ENCODE measurements around the gene DNAJC6.

The DNAJC6 gene

DNA sequence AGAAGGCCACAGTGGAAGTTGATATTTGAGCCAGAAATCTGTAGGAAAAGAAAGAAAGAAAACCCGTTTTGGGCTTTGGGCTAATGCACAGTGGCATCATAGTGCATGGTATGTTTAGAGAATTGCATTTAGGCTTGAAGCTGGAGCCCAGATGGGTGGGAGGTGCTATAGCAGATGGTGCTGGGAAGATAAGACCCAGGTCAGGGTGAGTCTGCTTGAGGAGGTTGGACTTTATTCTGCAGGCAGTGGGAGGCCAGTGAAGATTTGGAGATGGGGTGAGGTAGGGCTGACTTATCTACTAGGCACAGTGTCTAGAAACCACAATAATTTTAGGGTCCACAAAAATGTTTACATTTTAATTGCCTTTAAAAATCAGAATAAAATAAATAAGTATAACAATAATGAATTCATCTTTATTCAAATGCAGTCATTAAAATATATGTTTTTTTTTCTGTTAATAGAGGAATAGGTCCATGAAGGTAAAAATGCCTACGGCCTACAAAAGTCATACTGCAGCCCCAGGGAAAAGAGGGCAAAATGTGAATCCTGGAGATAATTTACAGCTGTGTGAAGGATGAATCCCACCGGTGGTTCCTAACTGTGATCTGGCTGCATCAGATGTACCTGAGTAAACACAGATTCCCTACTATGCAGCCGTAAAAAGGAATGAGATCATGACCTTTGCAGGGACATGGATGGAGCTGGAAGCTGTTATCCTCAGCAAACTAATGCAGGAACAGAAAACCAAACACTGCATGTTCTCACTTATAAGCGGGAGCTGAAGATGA lies 8.7 kb downstream of the DNAJC6 start:
- Histone ChIP-seq H3K27me3 (no peaks in the 10 kb centered on the region), H3K36me3 (no peaks in the 10 kb centered on the region), H3K27ac (no peak overlapping the region), H3K4me3 (ENCODE audit: low read depth in 1 of 2, low read length in 1 of 2) (no peak overlapping the region), H3K9me3 (no peaks in the 10 kb centered on the region), H3K4me1 (ENCODE audit: control insufficient read depth in 1 of 2, insufficient read depth in 1 of 2, low read depth in 1 of 2, low read length in 1 of 2) (no peaks in the 10 kb centered on the region)
- TF ChIP-seq, protein P1, sequence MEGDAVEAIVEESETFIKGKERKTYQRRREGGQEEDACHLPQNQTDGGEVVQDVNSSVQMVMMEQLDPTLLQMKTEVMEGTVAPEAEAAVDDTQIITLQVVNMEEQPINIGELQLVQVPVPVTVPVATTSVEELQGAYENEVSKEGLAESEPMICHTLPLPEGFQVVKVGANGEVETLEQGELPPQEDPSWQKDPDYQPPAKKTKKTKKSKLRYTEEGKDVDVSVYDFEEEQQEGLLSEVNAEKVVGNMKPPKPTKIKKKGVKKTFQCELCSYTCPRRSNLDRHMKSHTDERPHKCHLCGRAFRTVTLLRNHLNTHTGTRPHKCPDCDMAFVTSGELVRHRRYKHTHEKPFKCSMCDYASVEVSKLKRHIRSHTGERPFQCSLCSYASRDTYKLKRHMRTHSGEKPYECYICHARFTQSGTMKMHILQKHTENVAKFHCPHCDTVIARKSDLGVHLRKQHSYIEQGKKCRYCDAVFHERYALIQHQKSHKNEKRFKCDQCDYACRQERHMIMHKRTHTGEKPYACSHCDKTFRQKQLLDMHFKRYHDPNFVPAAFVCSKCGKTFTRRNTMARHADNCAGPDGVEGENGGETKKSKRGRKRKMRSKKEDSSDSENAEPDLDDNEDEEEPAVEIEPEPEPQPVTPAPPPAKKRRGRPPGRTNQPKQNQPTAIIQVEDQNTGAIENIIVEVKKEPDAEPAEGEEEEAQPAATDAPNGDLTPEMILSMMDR (IDR thresholded peaks at IDR 0.05) = no peak

DNA sequence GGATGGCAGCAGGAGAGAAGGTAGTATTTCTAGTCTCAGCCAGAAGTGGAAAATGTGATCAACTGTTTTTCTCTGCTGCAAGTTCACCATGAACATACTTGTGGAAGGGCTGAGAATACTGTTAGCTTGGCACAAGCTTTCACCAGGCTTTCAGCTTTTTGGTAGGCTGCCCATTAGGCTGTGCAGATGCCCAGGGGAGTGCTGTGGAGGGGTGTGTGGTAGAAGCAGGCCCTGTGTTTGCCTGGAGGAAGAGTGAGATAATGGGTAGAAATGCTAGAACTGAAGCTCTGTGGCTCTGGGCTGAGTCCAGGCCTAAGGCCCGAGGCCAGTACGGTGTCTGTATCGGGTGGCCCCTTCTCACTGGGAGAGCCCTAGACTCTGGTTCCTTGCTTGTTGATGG lies 9.8 kb downstream of the DNAJC6 start:
- Histone ChIP-seq H3K4me3 (ENCODE audit: low read depth in 1 of 2, low read length in 1 of 2) (no peak overlapping the region), H3K36me3 (no peaks in the 10 kb centered on the region), H3K4me1 (ENCODE audit: control insufficient read depth in 1 of 2, insufficient read depth in 1 of 2, low read depth in 1 of 2, low read length in 1 of 2) (no peaks in the 10 kb centered on the region), H3K27ac (no peak overlapping the region), H3K9me3 (no peaks in the 10 kb centered on the region), H3K27me3 (no peaks in the 10 kb centered on the region)
- TF ChIP-seq, protein P1 (IDR thresholded peaks at IDR 0.05) = no peak

DNA sequence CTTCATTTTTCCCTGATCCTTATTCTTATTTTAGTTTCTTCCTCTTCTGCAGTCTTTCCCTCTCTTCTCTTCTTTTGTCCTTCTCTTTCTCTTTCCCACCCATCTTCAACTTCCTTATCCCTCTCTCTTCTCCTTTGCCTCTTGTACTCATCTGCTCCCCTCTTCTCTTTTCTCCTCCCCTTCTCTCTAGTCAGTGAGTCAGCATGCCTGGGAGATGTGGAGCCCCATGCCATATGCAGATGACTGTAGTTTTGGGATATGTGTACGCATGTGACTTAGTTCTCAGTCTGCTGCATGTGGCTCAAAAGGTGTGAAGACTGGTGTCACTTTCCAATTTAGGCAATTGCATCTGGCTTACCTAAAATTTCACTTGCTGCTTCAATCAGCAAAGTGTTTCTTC lies 10.4 kb downstream of the DNAJC6 start:
- no peaks in the 10 kb centered on the region for H3K9me3 ChIP-seq
- TF ChIP-seq, protein P1 (IDR thresholded peaks at IDR 0.05) = no peak
- no peaks in the 10 kb centered on the region for H3K36me3 ChIP-seq
- no peak overlapping the region for H3K27ac ChIP-seq
- no peak overlapping the region for H3K4me3 ChIP-seq (ENCODE audit: low read depth in 1 of 2, low read length in 1 of 2)
- no peaks in the 10 kb centered on the region for H3K27me3 ChIP-seq
- no peaks in the 10 kb centered on the region for H3K4me1 ChIP-seq (ENCODE audit: control insufficient read depth in 1 of 2, insufficient read depth in 1 of 2, low read depth in 1 of 2, low read length in 1 of 2)

DNA sequence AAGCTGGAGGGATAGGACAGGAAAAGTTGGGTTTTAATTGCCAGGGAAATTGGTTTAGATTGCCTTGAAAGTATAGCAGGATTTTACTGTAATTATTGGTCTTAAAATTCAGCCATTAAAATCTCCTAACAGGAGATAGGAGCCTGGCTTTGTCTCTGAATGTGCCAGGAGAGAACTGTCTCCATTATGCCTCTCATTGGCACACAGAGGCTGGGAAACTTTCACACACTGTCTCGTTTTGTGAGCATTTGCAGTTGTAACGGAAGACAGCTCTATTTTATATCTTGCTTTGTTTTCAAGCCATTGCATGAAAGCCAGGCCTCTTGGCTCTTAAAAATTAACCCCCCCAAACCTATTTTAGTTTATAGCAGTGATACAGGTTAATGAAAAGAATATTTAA lies 12.5 kb downstream of the DNAJC6 start:
- Histone ChIP-seq H3K27me3 (no peaks in the 10 kb centered on the region), H3K4me1 (ENCODE audit: control insufficient read depth in 1 of 2, insufficient read depth in 1 of 2, low read depth in 1 of 2, low read length in 1 of 2) (no peaks in the 10 kb centered on the region), H3K36me3 (no peaks in the 10 kb centered on the region), H3K9me3 (no peaks in the 10 kb centered on the region), H3K4me3 (ENCODE audit: low read depth in 1 of 2, low read length in 1 of 2) (no peak overlapping the region), H3K27ac (no peak overlapping the region)
- TF ChIP-seq, protein P1 (IDR thresholded peaks at IDR 0.05) = no peak

DNA sequence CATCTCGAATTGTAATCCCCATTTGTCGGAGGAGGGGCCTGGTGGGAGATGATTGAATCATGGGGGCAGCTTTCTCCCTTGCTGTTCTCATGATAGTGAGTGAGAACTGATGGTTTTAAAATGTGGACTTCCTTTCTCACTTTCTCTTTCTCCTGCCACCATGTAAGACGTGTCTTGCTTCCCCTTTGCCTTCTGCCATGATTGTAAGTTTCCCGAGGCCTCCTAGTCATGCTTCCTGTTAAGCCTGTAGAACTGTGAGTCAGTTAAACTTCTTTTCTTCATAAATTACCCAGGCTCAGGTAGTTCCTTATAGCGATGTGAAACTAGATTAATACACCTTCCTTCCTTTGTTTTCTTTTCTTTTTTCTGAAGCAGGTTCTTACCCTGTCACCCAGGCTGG lies 13.9 kb downstream of the DNAJC6 start:
- no peak overlapping the region for H3K27ac ChIP-seq
- no peaks in the 10 kb centered on the region for H3K36me3 ChIP-seq
- no peaks in the 10 kb centered on the region for H3K9me3 ChIP-seq
- TF ChIP-seq, protein P1 (IDR thresholded peaks at IDR 0.05) = no peak
- no peaks in the 10 kb centered on the region for H3K27me3 ChIP-seq
- H3K4me3 ChIP-seq (ENCODE audit: low read depth in 1 of 2, low read length in 1 of 2) = no peak overlapping the region
- no peaks in the 10 kb centered on the region for H3K4me1 ChIP-seq (ENCODE audit: control insufficient read depth in 1 of 2, insufficient read depth in 1 of 2, low read depth in 1 of 2, low read length in 1 of 2)
